Osteoblast (primary cell): ENCODE measurements around the gene CCDC24. TPM values are rescaled to one million over a fixed set of nuclear protein-coding genes. Genes with fewer than 3 reads are reported as not detected.

ENCODE experiments used
- DNase-seq: peaks from one replicate; pipeline ENCODE4 v3.0.0; 2011; ENCODE audit warnings: low spot score, mixed read lengths; ENCODE audit not compliant: insufficient read length; ENCODE audit errors: missing footprints
- H2AFZ ChIP-seq: 2 replicates; pipeline ENCODE4 v1.6.0; 2011; ENCODE audit warnings: mild to moderate bottlenecking, low read length
- H3K27ac ChIP-seq: 2 replicates; pipeline ENCODE4 v1.5.1; 2011; ENCODE audit warnings: mild to moderate bottlenecking, low read depth, low read length, moderate library complexity
- H3K27me3 ChIP-seq: 2 replicates; pipeline ENCODE4 v1.6.0; 2012; ENCODE audit warnings: mild to moderate bottlenecking, control low read depth, inconsistent platforms, low read length, moderate library complexity; ENCODE audit not compliant: insufficient read depth
- H3K36me3 ChIP-seq: 2 replicates; pipeline ENCODE4 v1.5.1; 2011; ENCODE audit warnings: mild to moderate bottlenecking, low read length, control low read depth, moderate library complexity; ENCODE audit not compliant: insufficient read depth
- H3K4me1 ChIP-seq: 2 replicates; pipeline ENCODE4 v1.5.1; 2011; ENCODE audit warnings: mild to moderate bottlenecking, low read length, control low read depth, moderate library complexity; ENCODE audit not compliant: insufficient read depth
- H3K4me2 ChIP-seq: 2 replicates; pipeline ENCODE4 v1.6.0; 2011; ENCODE audit warnings: mild to moderate bottlenecking, low read length; ENCODE audit not compliant: insufficient read depth
- H3K4me3 ChIP-seq: fragments of 200-600 bp; sonication (generic); 3 replicates; pipeline ENCODE4 v1.5.1; 2012; ENCODE audit warnings: mild to moderate bottlenecking, low read length, inconsistent platforms; ENCODE audit not compliant: insufficient read depth
- H3K79me2 ChIP-seq: 2 replicates; pipeline ENCODE4 v1.6.0; 2012; ENCODE audit warnings: mild to moderate bottlenecking, low read length, control low read depth, inconsistent platforms; ENCODE audit not compliant: insufficient read depth
- H3K9me3 ChIP-seq: 2 replicates; pipeline ENCODE4 v1.5.1; 2011; ENCODE audit warnings: low read depth, low read length, control low read depth
- H4K20me1 ChIP-seq: 2 replicates; pipeline ENCODE4 v1.6.0; 2012; ENCODE audit warnings: mild to moderate bottlenecking, low read length, control low read depth; ENCODE audit not compliant: insufficient read depth
- CTCF ChIP-seq: IDR thresholded peaks from 2 replicates; pipeline ENCODE4 v1.5.1; 2011; ENCODE audit warnings: mild to moderate bottlenecking, low read depth, low read length, moderate library complexity; ENCODE audit errors: extremely low read depth
- total RNA-seq: library from RNA; depleted of rRNA; stranded (reverse); fragments of >200 nt; gene quantifications from 2 replicates; pipeline ENCODE4 v1.2.3, GENCODE V29; 2012

CCDC24 gene
- total RNA-seq, 1 donor: 2.9 TPM

GRCh38 chr1:43969746-43970466 is 21.5 kb upstream of the CCDC24 start, which contains the start of gene DPH2:
DPH2 (plus strand) TSS chr1:43970010; CDS start chr1:43970176, 166 bp downstream.
- peaks cover 21% of the 10 kb centered on the region for H3K79me2 ChIP-seq
- DNase-seq: peak; percentile 100
- H3K4me2 ChIP-seq: peak within 1 kb of the TSS; percentile 89
- H4K20me1 ChIP-seq: no peaks in the 10 kb centered on the region
- peak within 1 kb of the TSS; percentile 99 for H3K4me3 ChIP-seq
- H3K36me3 ChIP-seq: peaks cover 17% of the 10 kb centered on the region
- H3K27ac ChIP-seq: peak within 1 kb of the TSS; percentile 56
- H2AFZ ChIP-seq: peak within 1 kb of the TSS; percentile 95
- H3K9me3 ChIP-seq: no peaks in the 10 kb centered on the region
- no peaks in the 10 kb centered on the region for H3K27me3 ChIP-seq
- peaks cover 13% of the 10 kb centered on the region for H3K4me1 ChIP-seq
- TF ChIP-seq CTCF: peak; percentile 6

GRCh38 chr1:43970502-43970901 is 20.9 kb upstream of the CCDC24 start:
- H3K4me2 ChIP-seq: peak overlapping the region; percentile 89
- peaks cover 27% of the 10 kb centered on the region for H3K79me2 ChIP-seq
- H3K27ac ChIP-seq: peak overlapping the region; percentile 56
- peak; percentile 82 for DNase-seq
- peak overlapping the region; percentile 95 for H2AFZ ChIP-seq
- no peaks in the 10 kb centered on the region for H3K9me3 ChIP-seq
- peak overlapping the region; percentile 99 for H3K4me3 ChIP-seq
- H3K4me1 ChIP-seq: peaks cover 14% of the 10 kb centered on the region
- no peak for TF ChIP-seq CTCF
- H3K36me3 ChIP-seq: peaks cover 17% of the 10 kb centered on the region
- H3K27me3 ChIP-seq: no peaks in the 10 kb centered on the region
- H4K20me1 ChIP-seq: peaks cover 3% of the 10 kb centered on the region

- Histone ChIP-seq H3K27me3 (no peaks in the 10 kb centered on the region), H3K4me3 (peak overlapping the region; percentile 99), H3K4me2 (peak overlapping the region; percentile 89), H3K9me3 (no peaks in the 10 kb centered on the region), H3K4me1 (peaks cover 18% of the 10 kb centered on the region), H3K27ac (no peak overlapping the region), H3K79me2 (peaks cover 31% of the 10 kb centered on the region), H2AFZ (no peak overlapping the region), H3K36me3 (peaks cover 17% of the 10 kb centered on the region), H4K20me1 (peaks cover 7% of the 10 kb centered on the region)
- DNase-seq: no peak
- no peak for TF ChIP-seq CTCF
These were observed 20.5 kb upstream of the CCDC24 start for GRCh38 chr1:43970911-43971310.

GRCh38 chr1:43971336-43971980 is 19.9 kb upstream of the CCDC24 start:
- H2AFZ ChIP-seq: no peak overlapping the region
- H4K20me1 ChIP-seq: peaks cover 13% of the 10 kb centered on the region
- H3K36me3 ChIP-seq: peaks cover 21% of the 10 kb centered on the region
- H3K4me2 ChIP-seq: no peak overlapping the region
- no peaks in the 10 kb centered on the region for H3K9me3 ChIP-seq
- peaks cover 36% of the 10 kb centered on the region for H3K79me2 ChIP-seq
- no peak overlapping the region for H3K27ac ChIP-seq
- no peaks in the 10 kb centered on the region for H3K27me3 ChIP-seq
- H3K4me1 ChIP-seq: peaks cover 24% of the 10 kb centered on the region
- no peak for TF ChIP-seq CTCF
- no peak overlapping the region for H3K4me3 ChIP-seq
- DNase-seq: no peak
